Measurements from ENCODE around the gene MYD88. TPM values are rescaled to one million over a fixed set of nuclear protein-coding genes. Genes with fewer than 3 reads are reported as not detected.

Gene MYD88
- total and polyA plus RNA-seq, 2 experiments from 2014 or later, result 12.7 to 51.4 TPM

- Histone ChIP-seq H3K9me2 (replicated peaks; ENCODE audit: insufficient read depth) (no peaks in the 10 kb centered on the region), H3K27ac (no peak overlapping the region), H3K4me2 (peak overlapping the region; percentile 87), H3K4me3 (no peak overlapping the region), H4K20me1 (ENCODE audit: insufficient read depth, poor library complexity, severe bottlenecking) (peaks cover 41% of the 10 kb centered on the region), H3K36me3 (replicated peaks; ENCODE audit: insufficient read depth, low read depth) (no peaks in the 10 kb centered on the region), H3K27me3 (no peaks in the 10 kb centered on the region), H2AFZ (no peak overlapping the region), H3K79me2 (peaks cover 67% of the 10 kb centered on the region), H3K4me1 (ENCODE audit: insufficient read depth) (peaks cover 16% of the 10 kb centered on the region), H3K9me3 (ENCODE audit: low read depth) (no peaks in the 10 kb centered on the region)
- 90% methylated on average over 4 of the region's 4 CpGs for WGBS (ENCODE audit: low lambda C conversion rate, missing lambda C conversion rate)
- DNase-seq (ENCODE audit: low spot score), result no peak
- TF ChIP-seq EZH2phosphoT487 (IDR thresholded peaks at IDR 0.05; ENCODE audit: low read depth, severe bottlenecking, unreplicated experiment), result no peak
- no peak for TF ChIP-seq CTCF (IDR thresholded peaks at IDR 0.05; ENCODE audit: poor library complexity)
- no peak for TF ChIP-seq EZH2 (IDR thresholded peaks at IDR 0.05; ENCODE audit: borderline replicate concordance)
Measured at GRCh38 chr3:38167591-38167990, 29.1 kb downstream of the MYD88 start.

- no peak for TF ChIP-seq EZH2 (IDR thresholded peaks at IDR 0.05; ENCODE audit: borderline replicate concordance)
- no peak for TF ChIP-seq CTCF (IDR thresholded peaks at IDR 0.05; ENCODE audit: poor library complexity)
- TF ChIP-seq EZH2phosphoT487 (IDR thresholded peaks at IDR 0.05; ENCODE audit: low read depth, severe bottlenecking, unreplicated experiment), result no peak
- Histone ChIP-seq H3K27ac (no peak overlapping the region), H3K27me3 (no peaks in the 10 kb centered on the region), H3K79me2 (peaks cover 75% of the 10 kb centered on the region), H3K4me1 (ENCODE audit: insufficient read depth) (peaks cover 16% of the 10 kb centered on the region), H2AFZ (no peak overlapping the region), H3K36me3 (replicated peaks; ENCODE audit: insufficient read depth, low read depth) (no peaks in the 10 kb centered on the region), H3K4me2 (no peak overlapping the region), H4K20me1 (ENCODE audit: insufficient read depth, poor library complexity, severe bottlenecking) (peaks cover 49% of the 10 kb centered on the region), H3K9me2 (replicated peaks; ENCODE audit: insufficient read depth) (no peaks in the 10 kb centered on the region), H3K9me3 (ENCODE audit: low read depth) (no peaks in the 10 kb centered on the region), H3K4me3 (no peak overlapping the region)
- no peak for DNase-seq (ENCODE audit: low spot score)
- 94% methylated on average over 4 of the region's 4 CpGs for WGBS (ENCODE audit: low lambda C conversion rate, missing lambda C conversion rate)
Measured at GRCh38 chr3:38168151-38169026, 29.9 kb downstream of the MYD88 start.

GRCh38 chr3:38169027-38169317 is 30.5 kb downstream of the MYD88 start:
- WGBS (ENCODE audit: low lambda C conversion rate, missing lambda C conversion rate), result 100% methylated on average over 1 of the region's 1 CpG
- no peak for TF ChIP-seq EZH2phosphoT487 (IDR thresholded peaks at IDR 0.05; ENCODE audit: low read depth, severe bottlenecking, unreplicated experiment)
- no peak for TF ChIP-seq CTCF (IDR thresholded peaks at IDR 0.05; ENCODE audit: poor library complexity)
- TF ChIP-seq EZH2 (IDR thresholded peaks at IDR 0.05; ENCODE audit: borderline replicate concordance), result no peak
- no peak overlapping the region for H3K27ac ChIP-seq
- peaks cover 49% of the 10 kb centered on the region for H4K20me1 ChIP-seq (ENCODE audit: insufficient read depth, poor library complexity, severe bottlenecking)
- peaks cover 81% of the 10 kb centered on the region for H3K79me2 ChIP-seq
- H3K27me3 ChIP-seq, result no peaks in the 10 kb centered on the region
- H3K9me3 ChIP-seq (ENCODE audit: low read depth), result no peaks in the 10 kb centered on the region
- no peak overlapping the region for H3K4me2 ChIP-seq
- H3K36me3 ChIP-seq (replicated peaks; ENCODE audit: insufficient read depth, low read depth), result no peaks in the 10 kb centered on the region
- H3K4me3 ChIP-seq, result no peak overlapping the region
- H3K4me1 ChIP-seq (ENCODE audit: insufficient read depth), result peaks cover 15% of the 10 kb centered on the region
- DNase-seq (ENCODE audit: low spot score), result no peak
- no peaks in the 10 kb centered on the region for H3K9me2 ChIP-seq (replicated peaks; ENCODE audit: insufficient read depth)
- H2AFZ ChIP-seq, result no peak overlapping the region
